Skeletal muscle satellite cell (primary cell): Measurements from ENCODE around the gene TNFAIP1.

ENCODE experiments used
- H3K27me3 ChIP-seq: 2 replicates; pipeline ENCODE4 v1.7.0; 2013; ENCODE audit warnings: low read length; ENCODE audit not compliant: control insufficient read depth, insufficient read depth
- H3K36me3 ChIP-seq: 2 replicates; pipeline ENCODE4 v1.7.0; 2013; ENCODE audit warnings: mild to moderate bottlenecking, control low read depth, low read length; ENCODE audit not compliant: insufficient read depth
- H3K4me1 ChIP-seq: 2 replicates; pipeline ENCODE4 v1.7.0; 2013; ENCODE audit warnings: low read length; ENCODE audit not compliant: control insufficient read depth, insufficient read depth
- H3K4me2 ChIP-seq: 2 replicates; pipeline ENCODE4 v1.7.0; 2013; ENCODE audit warnings: mild to moderate bottlenecking, low read length
- H3K4me3 ChIP-seq: 2 replicates; pipeline ENCODE4 v1.7.0; 2013; ENCODE audit warnings: low read length
- H3K9ac ChIP-seq: 2 replicates; pipeline ENCODE4 v1.7.0; 2013; ENCODE audit warnings: mild to moderate bottlenecking, low read depth, low read length, moderate library complexity
- H3K9me3 ChIP-seq: replicated peaks from 2 replicates; pipeline ENCODE4 v1.7.0; 2013; ENCODE audit warnings: mild to moderate bottlenecking, control low read depth, low read length

TNFAIP1 gene

GRCh38 chr17:28327031-28327607 lies 8.4 kb upstream of the TNFAIP1 start:
- no peaks in the 10 kb centered on the region for H3K9me3 ChIP-seq
- H3K9ac ChIP-seq, result no peak overlapping the region
- H3K4me2 ChIP-seq, result no peak overlapping the region
- no peaks in the 10 kb centered on the region for H3K4me1 ChIP-seq
- H3K36me3 ChIP-seq, result peaks cover 36% of the 10 kb centered on the region
- no peak overlapping the region for H3K4me3 ChIP-seq
- no peaks in the 10 kb centered on the region for H3K27me3 ChIP-seq

GRCh38 chr17:28327709-28328108 lies 7.9 kb upstream of the TNFAIP1 start:
- Histone ChIP-seq H3K36me3 (peaks cover 37% of the 10 kb centered on the region), H3K9ac (no peak overlapping the region), H3K4me3 (no peak overlapping the region), H3K4me2 (no peak overlapping the region), H3K4me1 (no peaks in the 10 kb centered on the region), H3K9me3 (no peaks in the 10 kb centered on the region), H3K27me3 (no peaks in the 10 kb centered on the region)

- Histone ChIP-seq H3K9ac (no peak overlapping the region), H3K27me3 (no peaks in the 10 kb centered on the region), H3K4me3 (no peak overlapping the region), H3K9me3 (no peaks in the 10 kb centered on the region), H3K4me1 (no peaks in the 10 kb centered on the region), H3K36me3 (peaks cover 37% of the 10 kb centered on the region), H3K4me2 (no peak overlapping the region)
These were observed 7.2 kb upstream of the TNFAIP1 start for GRCh38 chr17:28328325-28328724.

- peaks cover 9% of the 10 kb centered on the region for H3K4me1 ChIP-seq
- H3K36me3 ChIP-seq, result peaks cover 37% of the 10 kb centered on the region
- H3K4me3 ChIP-seq, result no peak overlapping the region
- no peak overlapping the region for H3K4me2 ChIP-seq
- H3K9ac ChIP-seq, result no peak overlapping the region
- no peaks in the 10 kb centered on the region for H3K27me3 ChIP-seq
- H3K9me3 ChIP-seq, result no peaks in the 10 kb centered on the region
These were observed 4.9 kb upstream of the TNFAIP1 start for GRCh38 chr17:28330671-28331070.

GRCh38 chr17:28331891-28332420 lies 3.6 kb upstream of the TNFAIP1 start:
- Histone ChIP-seq H3K4me1 (peaks cover 16% of the 10 kb centered on the region), H3K4me2 (no peak overlapping the region), H3K9ac (no peak overlapping the region), H3K9me3 (no peaks in the 10 kb centered on the region), H3K36me3 (peaks cover 32% of the 10 kb centered on the region), H3K4me3 (no peak overlapping the region), H3K27me3 (no peaks in the 10 kb centered on the region)

- no peak overlapping the region for H3K9ac ChIP-seq
- no peak overlapping the region for H3K4me3 ChIP-seq
- peaks cover 26% of the 10 kb centered on the region for H3K4me1 ChIP-seq
- H3K36me3 ChIP-seq, result peaks cover 25% of the 10 kb centered on the region
- H3K27me3 ChIP-seq, result no peaks in the 10 kb centered on the region
- H3K9me3 ChIP-seq, result no peaks in the 10 kb centered on the region
- H3K4me2 ChIP-seq, result no peak overlapping the region
These were observed 2.3 kb upstream of the TNFAIP1 start for GRCh38 chr17:28333083-28333746.

- Histone ChIP-seq H3K4me1 (peaks cover 32% of the 10 kb centered on the region), H3K36me3 (peaks cover 16% of the 10 kb centered on the region), H3K9me3 (no peaks in the 10 kb centered on the region), H3K4me3 (peak overlapping the region; percentile 86), H3K9ac (peak overlapping the region; percentile 90), H3K27me3 (no peaks in the 10 kb centered on the region), H3K4me2 (peak overlapping the region; percentile 95)
These were observed 1.4 kb upstream of the TNFAIP1 start for GRCh38 chr17:28334171-28334570.

- H3K4me3 ChIP-seq, result peak overlapping the region; percentile 86
- no peaks in the 10 kb centered on the region for H3K27me3 ChIP-seq
- H3K4me2 ChIP-seq, result peak overlapping the region; percentile 95
- peaks cover 32% of the 10 kb centered on the region for H3K4me1 ChIP-seq
- peak overlapping the region; percentile 90 for H3K9ac ChIP-seq
- H3K9me3 ChIP-seq, result no peaks in the 10 kb centered on the region
- peaks cover 17% of the 10 kb centered on the region for H3K36me3 ChIP-seq
These were observed 828 bp upstream of the TNFAIP1 start for GRCh38 chr17:28334666-28335200.

GRCh38 chr17:28335959-28336871 lies 654 bp downstream of the TNFAIP1 start:
- peak overlapping the region; percentile 95 for H3K9ac ChIP-seq
- H3K4me1 ChIP-seq, result peaks cover 32% of the 10 kb centered on the region
- peaks cover 25% of the 10 kb centered on the region for H3K36me3 ChIP-seq
- H3K4me3 ChIP-seq, result peak overlapping the region; percentile 86
- H3K27me3 ChIP-seq, result no peaks in the 10 kb centered on the region
- peak overlapping the region; percentile 84 for H3K4me2 ChIP-seq
- no peaks in the 10 kb centered on the region for H3K9me3 ChIP-seq

- H3K36me3 ChIP-seq, result peaks cover 35% of the 10 kb centered on the region
- H3K9ac ChIP-seq, result peak overlapping the region; percentile 16
- H3K9me3 ChIP-seq, result no peaks in the 10 kb centered on the region
- peaks cover 32% of the 10 kb centered on the region for H3K4me1 ChIP-seq
- no peaks in the 10 kb centered on the region for H3K27me3 ChIP-seq
- H3K4me2 ChIP-seq, result peak overlapping the region; percentile 43
- H3K4me3 ChIP-seq, result no peak overlapping the region
These were observed 2.7 kb downstream of the TNFAIP1 start for GRCh38 chr17:28338056-28338768.
